GM12872 (cell line): ENCODE data around the gene TMEM242.

ENCODE experiments used
- TF ChIP-seq, protein P1 (sequence below): IDR thresholded peaks from 3 replicates; pipeline ENCODE4 v1.5.1; 2011; ENCODE audit warnings: low read depth, mild to moderate bottlenecking, low read length, moderate library complexity; ENCODE audit not compliant: insufficient read depth

Gene TMEM242

GRCh38 chr6:157305670-157306653 is 17.4 kb downstream of the TMEM242 start:
- TF ChIP-seq, protein P1, sequence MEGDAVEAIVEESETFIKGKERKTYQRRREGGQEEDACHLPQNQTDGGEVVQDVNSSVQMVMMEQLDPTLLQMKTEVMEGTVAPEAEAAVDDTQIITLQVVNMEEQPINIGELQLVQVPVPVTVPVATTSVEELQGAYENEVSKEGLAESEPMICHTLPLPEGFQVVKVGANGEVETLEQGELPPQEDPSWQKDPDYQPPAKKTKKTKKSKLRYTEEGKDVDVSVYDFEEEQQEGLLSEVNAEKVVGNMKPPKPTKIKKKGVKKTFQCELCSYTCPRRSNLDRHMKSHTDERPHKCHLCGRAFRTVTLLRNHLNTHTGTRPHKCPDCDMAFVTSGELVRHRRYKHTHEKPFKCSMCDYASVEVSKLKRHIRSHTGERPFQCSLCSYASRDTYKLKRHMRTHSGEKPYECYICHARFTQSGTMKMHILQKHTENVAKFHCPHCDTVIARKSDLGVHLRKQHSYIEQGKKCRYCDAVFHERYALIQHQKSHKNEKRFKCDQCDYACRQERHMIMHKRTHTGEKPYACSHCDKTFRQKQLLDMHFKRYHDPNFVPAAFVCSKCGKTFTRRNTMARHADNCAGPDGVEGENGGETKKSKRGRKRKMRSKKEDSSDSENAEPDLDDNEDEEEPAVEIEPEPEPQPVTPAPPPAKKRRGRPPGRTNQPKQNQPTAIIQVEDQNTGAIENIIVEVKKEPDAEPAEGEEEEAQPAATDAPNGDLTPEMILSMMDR: no peak

- TF ChIP-seq, protein P1: no peak
Observed at GRCh38 chr6:157304899-157305663, 18.2 kb downstream of the TMEM242 start.

DNA sequence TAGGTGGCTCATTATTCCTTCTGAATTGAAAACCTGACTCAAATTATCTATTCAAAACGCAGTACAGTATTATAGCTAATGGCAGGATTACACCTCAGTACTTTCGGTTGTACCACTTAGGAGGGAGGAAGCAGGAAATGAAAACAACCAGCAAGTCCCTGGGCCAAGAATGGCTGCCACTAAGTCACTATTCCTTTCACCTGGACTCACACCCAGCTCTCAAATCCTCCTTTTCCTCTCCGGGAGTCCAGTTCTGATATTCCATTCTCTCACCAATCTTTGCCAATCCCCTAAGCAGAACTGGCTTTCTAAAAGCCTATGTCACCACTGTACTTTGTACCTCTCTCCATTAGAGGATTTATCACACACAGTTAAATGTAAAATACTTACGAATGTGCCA is 20.6 kb downstream of the TMEM242 start:
- TF ChIP-seq, protein P1: no peak

DNA sequence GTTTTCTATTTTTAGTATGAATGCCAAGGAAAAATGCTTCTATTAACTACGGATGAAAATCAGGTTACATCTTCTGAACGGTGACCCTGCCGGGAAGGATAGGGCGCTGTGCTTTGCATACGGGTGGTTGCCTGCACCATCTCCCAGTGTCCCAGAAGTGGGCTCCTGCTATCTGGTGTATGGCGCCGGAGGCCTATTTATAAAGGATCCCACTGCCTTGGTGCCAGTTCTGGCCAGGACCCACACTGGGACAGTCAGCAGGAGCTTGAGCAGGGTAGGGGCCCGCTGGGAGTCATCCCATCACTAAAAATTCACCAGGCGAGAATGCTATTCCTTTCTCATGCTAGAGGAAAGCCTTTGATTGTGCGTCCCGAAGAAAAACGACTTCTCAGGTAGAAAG is 22.9 kb downstream of the TMEM242 start:
- TF ChIP-seq, protein P1: no peak

GRCh38 chr6:157300006-157300405 is 23.3 kb downstream of the TMEM242 start:
- TF ChIP-seq, protein P1: no peak

GRCh38 chr6:157298216-157298724 is 25.0 kb downstream of the TMEM242 start:
- TF ChIP-seq, protein P1: no peak

- TF ChIP-seq, protein P1: no peak
Observed at GRCh38 chr6:157294654-157295053, 28.7 kb downstream of the TMEM242 start.
